OCI-LY1 (cell line): Measurements from ENCODE around the gene GIGYF2.

Experiments used
- CTCF ChIP-seq: fragments of 200-600 bp; sonication (generic), shearing (Covaris generic); IDR thresholded peaks from 2 replicates; pipeline ENCODE4 v1.5.1; 2017; ENCODE audit warnings: mild to moderate bottlenecking, antibody characterized with exemption, low read length, moderate library complexity, mixed read lengths
- EZH2 ChIP-seq: fragments of 200-600 bp; sonication (generic), shearing (Covaris generic); IDR thresholded peaks from 2 replicates; pipeline ENCODE4 v1.8.0; 2017; ENCODE audit warnings: borderline replicate concordance, mixed run types, mild to moderate bottlenecking, antibody characterized with exemption, low read length, moderate library complexity, mixed read lengths

GRCh38 chr2:232767866-232768265 is 70.7 kb downstream of the GIGYF2 start:
- TF ChIP-seq CTCF = no peak
- TF ChIP-seq EZH2 = no peak
